ENCODE data around the gene ELFN2.

DNA sequence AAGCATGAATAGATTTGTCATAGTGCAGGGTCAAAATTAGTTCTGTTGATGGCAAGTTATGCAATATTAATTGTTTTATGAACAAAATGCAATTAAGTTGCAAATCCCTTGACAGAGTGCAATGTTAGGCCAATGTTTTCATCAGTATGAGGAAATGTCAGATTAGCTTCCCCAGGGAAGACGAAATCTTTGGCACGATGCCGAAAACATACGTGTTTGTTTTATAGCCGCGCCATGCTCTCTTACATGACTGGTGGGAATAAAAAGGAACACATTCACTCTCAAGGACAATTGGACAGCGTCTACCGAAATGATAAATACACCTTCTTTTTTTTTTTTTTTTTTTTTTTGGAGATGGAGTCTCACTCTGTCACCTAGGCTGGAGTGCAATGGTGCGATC lies 31.9 kb upstream of the ELFN2 start:
- TF ChIP-seq CTCF (conservative IDR thresholded peaks at IDR 0.05; ENCODE audit: low read length) = no peak
- no peak for TF ChIP-seq EZH2phosphoT487 (IDR thresholded peaks at IDR 0.05; ENCODE audit: borderline replicate concordance)

Measured in Loucy (cell line).